ENCODE measurements around the gene KRABD2.

KRABD2 gene

GRCh38 chr17:8413938-8414337, 37.4 kb upstream of the KRABD2 start (continued):
- no peak for TF ChIP-seq ATF3 (IDR thresholded peaks at IDR 0.05; ENCODE audit: borderline replicate concordance, extremely low read depth, low read depth, low read length)
- no peak for TF ChIP-seq FOS (IDR thresholded peaks at IDR 0.05; ENCODE audit: borderline replicate concordance, extremely low read depth, insufficient read length)
- no peak for TF ChIP-seq RELA (IDR thresholded peaks at IDR 0.05; ENCODE audit: borderline replicate concordance, partially characterized antibody)
- TF ChIP-seq MYC (IDR thresholded peaks at IDR 0.05; ENCODE audit: insufficient read depth, insufficient read length, insufficient replicate concordance, low read length, severe bottlenecking) = no peak
- no peak for TF ChIP-seq YBX1 (IDR thresholded peaks at IDR 0.05)

GRCh38 chr17:8413328-8413727, 36.8 kb upstream of the KRABD2 start:
- H3K27me3 ChIP-seq (replicated peaks in 1 of 2; ENCODE audit: control insufficient read depth in 2 of 2, insufficient read depth in 2 of 2, low read length in 1 of 2) = peaks cover 2 to 6% of the 10 kb centered on the region in 2 experiments; a peak in 3 of 4 replicates
- FAIRE-seq = no peak
- H3K79me2 ChIP-seq (ENCODE audit: control insufficient read depth, insufficient read depth, low read length) = no peaks in the 10 kb centered on the region
- BruUV-seq (replicated peaks) = no TSS peak
- 27% methylated on average over 4 of the region's 4 CpGs for WGBS (ENCODE audit: insufficient coverage, insufficient replicate concordance, low lambda C conversion rate, missing lambda C conversion rate)
- H2AFZ ChIP-seq (ENCODE audit: control insufficient read depth, low read depth, low read length) = no peak overlapping the region
- no peak for ATAC-seq
- in situ Hi-C loops (cut with MboI) = loop anchor here (5.0 to 10.0 kb wide), 2 partner anchors 334 to 601 kb away; no protein-coding TSS in a partner anchor
- H3K9ac ChIP-seq (ENCODE audit: control insufficient read depth, insufficient read depth, low read length) = no peak overlapping the region
- no peak overlapping the region for H3K4me3 ChIP-seq
- ChIA-PET CTCF (interaction anchor here (0.9 kb wide), 1 partner anchor 333 kb away, joined by 3 read pairs; no protein-coding TSS in a partner anchor), RAD21 (ENCODE audit: unreplicated experiment) (no interaction called here), SMC1A (ENCODE audit: uncharacterized antibody, unreplicated experiment) (interaction anchor here (2.0 kb wide), 1 partner anchor 333 kb away, joined by 6 read pairs; no protein-coding TSS in a partner anchor), POLR2A (no interaction called here)
- no peak overlapping the region for H3K4me2 ChIP-seq (ENCODE audit: control insufficient read depth, insufficient read depth)
- DNase-seq (ENCODE audit: low read depth, low spot score) = no peak
- intact Hi-C loops (cut with micrococcal nuclease; ENCODE audit: unreplicated experiment) = loop anchor here (10.0 kb wide), 1 partner anchor 481 kb away; no protein-coding TSS in a partner anchor
- H4K20me1 ChIP-seq (ENCODE audit: control insufficient read depth, insufficient read depth) = no peaks in the 10 kb centered on the region
- H3K36me3 ChIP-seq (ENCODE audit: control insufficient read depth in 2 of 2, insufficient read depth in 2 of 2, low read length in 1 of 2) = no peaks in the 10 kb centered on the region
- TF ChIP-seq MYB (IDR thresholded peaks at IDR 0.05; ENCODE audit: borderline replicate concordance, low read depth, low read length) (no peak), PML (IDR thresholded peaks at IDR 0.05; ENCODE audit: low read length) (no peak), ZBTB4 (CRISPR knock-in tag; IDR thresholded peaks at IDR 0.05) (no peak), BACH1 (IDR thresholded peaks at IDR 0.05; ENCODE audit: borderline replicate concordance) (no peak), NRF1 (conservative IDR thresholded peaks at IDR 0.05; ENCODE audit: low read depth, low read length) (no peak), E2F8 (IDR thresholded peaks at IDR 0.05; ENCODE audit: low read depth, partially characterized antibody) (no peak), STAT3 (IDR thresholded peaks at IDR 0.05; ENCODE audit: low read depth, low read length) (no peak), SUZ12 (IDR thresholded peaks at IDR 0.05; ENCODE audit: unreplicated experiment) (no peak), KLF5 (IDR thresholded peaks at IDR 0.05; ENCODE audit: partially characterized antibody) (no peak), SIX5 (IDR thresholded peaks at IDR 0.05; ENCODE audit: low read depth, low read length, severe bottlenecking) (no peak), BRCA1 (IDR thresholded peaks at IDR 0.05; ENCODE audit: low read depth, low read length) (no peak), MTA2 (IDR thresholded peaks at IDR 0.05; ENCODE audit: low read depth) (no peak)
- H3K27ac ChIP-seq (ENCODE audit: control insufficient read depth, insufficient read depth) = no peak overlapping the region
- H3K9me3 ChIP-seq (replicated peaks; ENCODE audit: control insufficient read depth, insufficient read depth, low read length) = no peaks in the 10 kb centered on the region
- H3K4me1 ChIP-seq (ENCODE audit: control insufficient read depth, insufficient read depth, low read length) = no peaks in the 10 kb centered on the region

All from GM12878 (cell line).